Neuronal stem cell (in vitro differentiated cells): ENCODE measurements around the gene TCP11L1.

Experiments used
- DNase-seq: peaks from one replicate; pipeline ENCODE4 v3.0.0-alpha.2; 2013; ENCODE audit warnings: low spot score
- H2AFZ ChIP-seq: one replicate; pipeline ENCODE4 v1.6.1; 2013; ENCODE audit warnings: mild to moderate bottlenecking, low read length, inconsistent platforms
- H2AK5ac ChIP-seq: 2 replicates; pipeline ENCODE4 v1.6.1; 2013; ENCODE audit warnings: low read depth, mild to moderate bottlenecking, inconsistent platforms, low read length, moderate library complexity, mixed read lengths
- H2BK120ac ChIP-seq: 2 replicates; pipeline ENCODE4 v1.6.1; 2013; ENCODE audit warnings: low read depth, mild to moderate bottlenecking, inconsistent platforms, low read length, moderate library complexity, mixed read lengths
- H2BK12ac ChIP-seq: one replicate; pipeline ENCODE4 v1.6.1; 2013; ENCODE audit warnings: low read length, inconsistent platforms
- H2BK15ac ChIP-seq: 2 replicates; pipeline ENCODE4 v1.6.1; 2013; ENCODE audit warnings: mild to moderate bottlenecking, low read length, inconsistent platforms, mixed read lengths
- H2BK5ac ChIP-seq: one replicate; pipeline ENCODE4 v1.6.1; 2013; ENCODE audit warnings: inconsistent platforms, mild to moderate bottlenecking, low read length, moderate library complexity
- H3K14ac ChIP-seq: one replicate; pipeline ENCODE4 v1.6.1; 2013; ENCODE audit warnings: low read length, inconsistent platforms
- H3K18ac ChIP-seq: 2 replicates; pipeline ENCODE4 v1.6.1; 2013; ENCODE audit warnings: low read length, inconsistent platforms
- H3K23ac ChIP-seq: 2 replicates; pipeline ENCODE4 v1.6.1; 2013; ENCODE audit warnings: low read depth, mild to moderate bottlenecking, mixed read lengths, low read length, inconsistent platforms; ENCODE audit not compliant: poor library complexity
- H3K27ac ChIP-seq: replicated peaks from 3 replicates; pipeline ENCODE4 v1.5.1; 2013; ENCODE audit warnings: low read length, inconsistent platforms
- H3K27me3 ChIP-seq, 3 experiments: 2 replicates each; pipeline ENCODE4 v1.6.1; 2013; ENCODE audit warnings: low read length in 3 of 3, mild to moderate bottlenecking in 2 of 3, inconsistent platforms in 1 of 3, low read depth in 1 of 3, mixed read lengths in 1 of 3, moderate library complexity in 1 of 3; ENCODE audit not compliant: control insufficient read depth in 3 of 3, insufficient read depth in 3 of 3
- H3K36me3 ChIP-seq, 2 donors: replicated peaks in 1 of 2; 2 replicates each; pipeline ENCODE4 v1.6.1; 2013; ENCODE audit warnings: low read length in 2 of 2; ENCODE audit not compliant: control insufficient read depth in 2 of 2, insufficient read depth in 2 of 2
- H3K4ac ChIP-seq: 2 replicates; pipeline ENCODE4 v1.6.1; 2013; ENCODE audit warnings: inconsistent platforms, mild to moderate bottlenecking, low read length, moderate library complexity
- H3K4me1 ChIP-seq, 2 donors: 1 replicate in 1 of 2; 2 replicates in 1 of 2; pipeline ENCODE4 v1.6.1; 2013; ENCODE audit warnings: low read length in 2 of 2, low read depth in 1 of 2; ENCODE audit not compliant: control insufficient read depth in 2 of 2, insufficient read depth in 1 of 2
- H3K4me2 ChIP-seq: one replicate; pipeline ENCODE4 v1.6.1; 2013; ENCODE audit warnings: mild to moderate bottlenecking, low read length, inconsistent platforms; ENCODE audit not compliant: insufficient read depth, poor library complexity, severe bottlenecking
- H3K4me3 ChIP-seq, 2 donors: 2 replicates each; pipeline ENCODE4 v1.5.1; 2013; ENCODE audit warnings: low read length in 2 of 2, mild to moderate bottlenecking in 2 of 2, inconsistent platforms in 1 of 2, moderate library complexity in 1 of 2
- H3K79me1 ChIP-seq: one replicate; pipeline ENCODE4 v1.6.1; 2013; ENCODE audit warnings: low read depth, mild to moderate bottlenecking, inconsistent platforms, low read length, moderate library complexity
- H3K9ac ChIP-seq: one replicate; pipeline ENCODE4 v1.6.1; 2013; ENCODE audit warnings: mild to moderate bottlenecking, low read depth, low read length, inconsistent platforms; ENCODE audit not compliant: poor library complexity
- H3K9me3 ChIP-seq, 2 donors: replicated peaks in 1 of 2; 2 replicates each; pipeline versions ENCODE3 to v1.6.1; 2013; ENCODE audit warnings: low read length in 2 of 2, mild to moderate bottlenecking in 2 of 2, inconsistent platforms in 1 of 2, low read depth in 1 of 2, mixed read lengths in 1 of 2, moderate library complexity in 1 of 2; ENCODE audit not compliant: control insufficient read depth in 2 of 2, insufficient read depth in 1 of 2
- H4K8ac ChIP-seq: one replicate; pipeline ENCODE4 v1.6.1; 2013; ENCODE audit warnings: low read depth, mild to moderate bottlenecking, inconsistent platforms, low read length, moderate library complexity
- H4K91ac ChIP-seq: one replicate; pipeline ENCODE4 v1.6.1; 2013; ENCODE audit warnings: low read length, low read depth, mild to moderate bottlenecking, inconsistent platforms; ENCODE audit not compliant: poor library complexity
- WGBS, 2 donors: extraction: QIAGEN DNeasy Blood & Tissue Kit; methylation state at CpG; one replicate each; pipeline ENCODE4 v1.1.7; 2013; ENCODE audit warnings: missing lambda C conversion rate in 2 of 2, mixed read lengths in 1 of 2; ENCODE audit not compliant: insufficient read length in 2 of 2, insufficient replicate concordance in 1 of 2; ENCODE audit errors: extremely low coverage in 2 of 2; 5-methylcytosine and 5-hydroxymethylcytosine counted together

Gene TCP11L1

GRCh38 chr11:33065445-33066178 lies 26.2 kb downstream of the TCP11L1 start:
- DNase-seq: peak; percentile 54

DNA sequence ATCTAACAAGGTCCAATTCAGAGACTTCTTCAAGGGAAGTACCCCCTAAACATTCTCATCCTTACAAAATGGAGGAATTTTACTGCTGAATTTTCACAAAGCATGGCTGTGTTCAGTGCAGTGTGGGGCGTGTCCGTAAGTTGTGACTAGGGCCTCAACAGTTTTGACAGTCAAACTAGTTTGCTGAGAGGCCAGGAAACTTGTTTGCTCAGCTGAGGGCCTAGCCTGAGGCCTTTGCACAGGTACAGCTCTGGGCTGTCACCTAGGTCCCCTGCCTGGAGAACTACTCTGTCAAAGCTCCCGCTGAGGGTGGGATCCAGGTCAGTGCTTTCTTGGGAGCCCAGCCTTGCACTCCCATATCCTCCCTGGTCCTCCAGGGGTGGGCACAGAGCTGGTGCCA lies 27.9 kb downstream of the TCP11L1 start:
- H2BK120ac ChIP-seq: no peak overlapping the region
- DNase-seq: no peak
- H2AK5ac ChIP-seq: no peak overlapping the region
- no peak overlapping the region for H3K4me2 ChIP-seq
- no peak overlapping the region for H3K18ac ChIP-seq
- peaks cover 16 to 85% of the 10 kb centered on the region in 2 donors for H3K36me3 ChIP-seq
- no peak overlapping the region for H3K4ac ChIP-seq
- H3K9me3 ChIP-seq: no peaks in the 10 kb centered on the region
- H3K4me1 ChIP-seq: no peaks in the 10 kb centered on the region
- no peak overlapping the region for H4K8ac ChIP-seq
- no peak overlapping the region for H2BK5ac ChIP-seq
- H3K27me3 ChIP-seq: no peaks in the 10 kb centered on the region
- no peak overlapping the region for H3K27ac ChIP-seq
- WGBS, 2 donors: no CpG with 5 or more reads among the region's 3 CpGs
- H3K79me1 ChIP-seq: no peaks in the 10 kb centered on the region
- no peak overlapping the region for H3K23ac ChIP-seq
- H2AFZ ChIP-seq: no peak overlapping the region
- H3K14ac ChIP-seq: no peak overlapping the region
- H2BK15ac ChIP-seq: no peak overlapping the region
- no peak overlapping the region for H3K4me3 ChIP-seq
- H2BK12ac ChIP-seq: no peak overlapping the region
- no peak overlapping the region for H4K91ac ChIP-seq
- no peak overlapping the region for H3K9ac ChIP-seq

More at GRCh38 chr11:33065445-33066178, 26.2 kb downstream of the TCP11L1 start:
- Histone ChIP-seq H3K4me3 (no peak overlapping the region), H2BK120ac (no peak overlapping the region), H3K23ac (no peak overlapping the region), H3K27me3 (no peaks in the 10 kb centered on the region), H4K8ac (no peak overlapping the region), H2AK5ac (no peak overlapping the region), H3K4me1 (no peaks in the 10 kb centered on the region), H3K4ac (no peak overlapping the region), H3K4me2 (no peak overlapping the region), H4K91ac (no peak overlapping the region), H3K27ac (no peak overlapping the region), H3K18ac (no peak overlapping the region), H2BK12ac (no peak overlapping the region), H2AFZ (no peak overlapping the region), H3K36me3 (peaks cover 13 to 86% of the 10 kb centered on the region in 2 donors), H3K9me3 (no peaks in the 10 kb centered on the region), H3K79me1 (no peaks in the 10 kb centered on the region), H3K14ac (no peak overlapping the region), H3K9ac (no peak overlapping the region), H2BK15ac (no peak overlapping the region), H2BK5ac (no peak overlapping the region)
- WGBS, 2 donors: no CpG with 5 or more reads among the region's 22 CpGs

DNA sequence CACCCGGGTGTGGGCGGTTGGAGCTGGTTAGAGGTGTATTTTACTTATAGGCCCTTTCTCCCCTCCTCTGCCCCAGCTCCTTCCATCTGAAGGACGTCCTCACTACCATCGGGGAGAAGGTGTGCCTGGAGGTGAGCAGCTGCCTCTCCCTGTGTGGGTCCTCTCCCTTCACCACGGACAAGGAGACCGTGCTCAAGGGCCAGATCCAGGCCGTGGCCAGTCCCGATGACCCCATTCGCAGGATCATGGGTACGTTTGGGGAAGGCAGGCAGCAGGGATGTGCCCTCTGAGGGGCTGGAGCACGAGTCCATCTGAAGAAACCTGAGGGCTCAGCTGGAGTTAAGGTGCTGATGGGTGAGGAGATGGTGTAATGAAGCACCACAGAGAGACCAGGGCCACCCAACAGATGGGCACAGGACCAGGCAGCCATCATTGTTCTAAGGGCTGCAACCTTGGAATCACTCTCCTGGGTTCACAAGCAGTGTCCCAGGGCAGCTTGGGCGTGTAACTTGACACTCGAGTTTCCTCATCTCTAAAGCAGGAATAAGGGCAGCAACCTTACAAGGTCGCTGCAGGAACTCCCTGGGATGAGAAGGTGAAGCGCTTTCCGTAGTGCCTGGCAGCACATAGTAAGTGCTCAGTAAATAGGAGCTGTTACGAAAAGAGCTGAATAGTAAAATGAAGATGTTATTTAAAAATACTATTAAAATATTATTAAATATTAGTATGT lies 29.4 kb downstream of the TCP11L1 start:
- no peak overlapping the region for H2BK120ac ChIP-seq
- no peaks in the 10 kb centered on the region for H3K9me3 ChIP-seq
- H3K14ac ChIP-seq: no peak overlapping the region
- H2BK15ac ChIP-seq: no peak overlapping the region
- H2AFZ ChIP-seq: no peak overlapping the region
- peaks cover 0 to 3% of the 10 kb centered on the region in 2 donors for H3K4me1 ChIP-seq
- no peaks in the 10 kb centered on the region for H3K79me1 ChIP-seq
- H3K4ac ChIP-seq: no peak overlapping the region
- no peak overlapping the region for H2BK12ac ChIP-seq
- peak overlapping the region; percentile 22 for H3K23ac ChIP-seq
- peak overlapping the region; percentile 22 for H3K9ac ChIP-seq
- H4K91ac ChIP-seq: no peak overlapping the region
- WGBS, 2 donors: no CpG with 5 or more reads among the region's 17 CpGs
- H3K27me3 ChIP-seq: no peaks in the 10 kb centered on the region
- peak overlapping the region; percentile 13 for H2AK5ac ChIP-seq
- H3K18ac ChIP-seq: no peak overlapping the region
- no peak overlapping the region for H3K4me3 ChIP-seq
- H2BK5ac ChIP-seq: no peak overlapping the region
- no peak overlapping the region for H4K8ac ChIP-seq
- no peak overlapping the region for H3K27ac ChIP-seq
- no peak for DNase-seq
- H3K4me2 ChIP-seq: no peak overlapping the region
- peaks cover 16 to 85% of the 10 kb centered on the region in 2 donors for H3K36me3 ChIP-seq

GRCh38 chr11:33072465-33072864 lies 33.1 kb downstream of the TCP11L1 start:
- H3K4me2 ChIP-seq: no peak overlapping the region
- H3K27me3 ChIP-seq: no peaks in the 10 kb centered on the region
- H2BK120ac ChIP-seq: no peak overlapping the region
- no peak overlapping the region for H2BK12ac ChIP-seq
- no peak overlapping the region for H2AK5ac ChIP-seq
- peaks cover 0 to 4% of the 10 kb centered on the region in 2 donors for H3K9me3 ChIP-seq
- H2AFZ ChIP-seq: no peak overlapping the region
- H4K8ac ChIP-seq: no peak overlapping the region
- no peaks in the 10 kb centered on the region for H3K79me1 ChIP-seq
- no peak overlapping the region for H3K27ac ChIP-seq
- no peak overlapping the region for H3K18ac ChIP-seq
- H3K4ac ChIP-seq: no peak overlapping the region
- H3K9ac ChIP-seq: no peak overlapping the region
- no peak for DNase-seq
- no peak overlapping the region for H3K14ac ChIP-seq
- H3K4me3 ChIP-seq: no peak overlapping the region
- H3K36me3 ChIP-seq: peaks cover 23 to 87% of the 10 kb centered on the region in 2 donors
- H2BK15ac ChIP-seq: no peak overlapping the region
- H4K91ac ChIP-seq: no peak overlapping the region
- WGBS, 2 donors: no CpG with 5 or more reads among the region's 8 CpGs
- no peak overlapping the region for H3K23ac ChIP-seq
- H3K4me1 ChIP-seq: peaks cover 0 to 3% of the 10 kb centered on the region in 2 donors
- no peak overlapping the region for H2BK5ac ChIP-seq
